Activated CD8-positive, alpha-beta memory T cell treated with anti-CD3 and anti-CD28 coated beads, Interleukin-2, amount 50 U/mL, for 48 hours (primary cell): Measurements from ENCODE around the gene THRAP3.
A peak's percentile ranks its signal among the peaks of the same experiment; 100 is the strongest.
"Not testable (repeated sequence)": the region's sequence is repeated elsewhere in the genome, so short reads cannot be mapped to it uniquely, and the experiment has no call there.

Source experiments
- DNase-seq: peaks from one replicate; pipeline ENCODE4 v3.0.0-alpha.2; 2020

Gene THRAP3

GRCh38 chr1:36208978-36209703 is 15.1 kb upstream of the THRAP3 start:
- DNase-seq, result no peak

DNA sequence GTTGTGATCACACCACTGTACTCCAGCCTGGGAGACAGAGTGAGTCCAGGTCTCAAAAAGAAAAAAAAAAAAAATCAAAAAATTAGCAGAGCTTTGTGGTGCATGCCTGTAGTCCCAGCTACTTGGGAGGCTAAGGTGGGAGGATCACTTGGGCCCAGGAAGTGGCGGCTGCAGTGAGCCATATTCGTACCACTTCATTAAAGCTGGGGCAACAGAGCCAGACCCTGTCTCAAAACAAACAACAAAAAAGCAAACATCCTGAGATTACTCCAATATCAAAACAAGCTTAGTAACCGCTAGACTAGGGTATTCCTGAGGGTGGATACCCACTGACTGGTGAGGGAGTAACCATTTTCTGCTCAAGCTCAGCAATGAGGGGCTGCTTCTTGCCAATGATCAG is 12.9 kb upstream of the THRAP3 start:
- DNase-seq, result no peak

DNA sequence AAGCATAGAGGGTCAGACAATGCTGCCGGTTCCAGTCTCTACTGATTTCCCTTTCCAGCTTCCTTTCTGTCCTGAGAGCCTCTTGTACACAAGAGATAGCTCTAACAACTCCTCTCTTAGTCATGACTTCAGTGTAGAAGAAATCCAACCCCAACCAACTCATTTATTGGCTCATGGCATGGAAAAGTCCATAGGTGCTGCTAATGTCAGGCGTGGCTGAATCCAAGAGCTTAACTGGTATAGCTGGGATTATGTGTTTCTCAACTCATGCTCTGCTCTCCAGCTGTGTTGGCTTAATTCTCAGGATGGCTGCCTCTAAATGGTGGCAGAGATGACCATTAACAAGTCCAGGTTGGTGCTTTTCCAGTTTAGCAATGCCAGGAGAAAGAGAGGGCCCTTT is 12.4 kb upstream of the THRAP3 start:
- DNase-seq, result no peak

DNA sequence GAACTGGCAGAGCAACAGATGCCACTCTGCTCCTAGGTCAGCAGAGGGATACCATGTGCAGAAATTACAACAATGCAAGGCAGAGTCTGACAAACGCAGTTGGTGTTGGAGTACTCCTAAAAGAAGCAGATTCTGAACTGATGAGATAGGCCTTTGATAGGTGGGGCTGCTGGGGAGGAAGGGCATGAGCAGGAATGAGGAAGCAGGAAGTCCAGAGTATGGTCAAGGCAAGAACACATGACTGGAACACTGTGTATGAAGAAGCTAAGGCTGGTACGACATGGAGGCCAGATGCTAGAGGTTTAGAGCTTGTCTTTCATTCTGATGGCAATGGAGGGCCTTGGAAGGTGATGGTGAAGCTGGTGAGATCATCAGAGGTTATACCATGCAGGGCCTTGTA is 11.5 kb upstream of the THRAP3 start:
- DNase-seq, result no peak

DNA sequence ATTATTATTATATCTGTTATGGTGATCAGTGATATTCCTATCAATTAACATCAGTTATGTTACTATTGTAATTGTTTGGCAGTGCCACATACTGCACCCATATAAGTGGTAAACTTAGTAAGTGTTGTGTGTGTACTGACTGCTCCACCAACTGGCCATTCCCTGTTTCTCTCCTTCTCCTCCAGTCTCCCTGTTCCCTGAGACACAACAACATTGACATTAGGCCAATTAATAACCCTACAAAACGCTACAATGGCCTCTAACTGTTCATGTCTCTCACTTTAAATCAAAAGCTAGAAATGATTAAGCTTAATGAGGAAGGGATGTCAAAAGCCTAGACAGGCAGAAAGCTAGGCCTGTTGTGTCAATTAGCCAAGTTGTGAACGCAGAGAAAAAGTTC is 6.6 kb upstream of the THRAP3 start:
- DNase-seq, result no peak

DNA sequence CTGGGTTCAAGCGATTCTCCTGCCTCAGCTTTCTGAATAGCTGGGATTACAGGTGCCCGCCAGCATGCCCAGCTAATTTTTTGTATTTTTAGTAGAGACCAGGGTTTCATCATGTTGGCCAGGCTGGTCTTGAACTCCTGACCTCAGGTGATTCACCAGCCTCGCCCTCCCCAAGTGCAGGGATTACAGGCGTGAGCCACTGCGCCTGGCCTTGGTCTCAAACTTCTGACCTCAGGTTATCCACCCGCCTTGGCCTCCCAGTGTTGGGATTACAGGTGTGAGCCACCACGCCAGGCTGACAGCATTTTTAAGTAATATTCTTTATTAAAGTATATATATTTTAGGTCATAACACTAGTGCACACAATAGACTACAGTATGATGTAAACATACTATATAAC is 2.3 kb upstream of the THRAP3 start:
- not testable (repeated sequence) for DNase-seq

GRCh38 chr1:36222481-36223380 is 1.5 kb upstream of the THRAP3 start:
- DNase-seq, result peak; percentile 59

GRCh38 chr1:36223381-36223995 is 755 bp upstream of the THRAP3 start:
- no peak for DNase-seq

GRCh38 chr1:36224537-36225282 is 467 bp downstream of the THRAP3 start:
- DNase-seq, result no peak

- DNase-seq, result no peak
Observed at GRCh38 chr1:36225283-36225899, 1.1 kb downstream of the THRAP3 start.

- not testable (repeated sequence) for DNase-seq
Observed at GRCh38 chr1:36230279-36230678, 6.0 kb downstream of the THRAP3 start.

DNA sequence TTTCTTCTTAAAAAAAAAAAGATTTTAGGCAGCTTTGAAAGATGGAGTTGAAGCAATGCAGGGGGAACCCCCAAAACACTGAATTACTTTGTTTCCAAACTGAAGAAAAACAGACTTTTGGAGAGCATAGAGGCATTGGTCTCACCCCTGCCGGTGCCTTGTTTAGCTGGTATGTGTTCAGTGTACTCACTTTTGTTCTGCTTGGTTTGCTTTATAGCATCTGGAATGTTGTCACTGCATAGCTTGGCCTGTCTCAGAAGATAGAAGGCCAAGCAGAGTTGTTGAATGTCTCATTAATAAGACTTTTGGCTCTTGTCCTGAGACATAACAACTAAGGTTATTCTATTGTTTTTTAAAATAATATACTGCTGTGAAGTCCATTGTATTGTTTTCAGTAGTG is 6.9 kb downstream of the THRAP3 start:
- no peak for DNase-seq

DNA sequence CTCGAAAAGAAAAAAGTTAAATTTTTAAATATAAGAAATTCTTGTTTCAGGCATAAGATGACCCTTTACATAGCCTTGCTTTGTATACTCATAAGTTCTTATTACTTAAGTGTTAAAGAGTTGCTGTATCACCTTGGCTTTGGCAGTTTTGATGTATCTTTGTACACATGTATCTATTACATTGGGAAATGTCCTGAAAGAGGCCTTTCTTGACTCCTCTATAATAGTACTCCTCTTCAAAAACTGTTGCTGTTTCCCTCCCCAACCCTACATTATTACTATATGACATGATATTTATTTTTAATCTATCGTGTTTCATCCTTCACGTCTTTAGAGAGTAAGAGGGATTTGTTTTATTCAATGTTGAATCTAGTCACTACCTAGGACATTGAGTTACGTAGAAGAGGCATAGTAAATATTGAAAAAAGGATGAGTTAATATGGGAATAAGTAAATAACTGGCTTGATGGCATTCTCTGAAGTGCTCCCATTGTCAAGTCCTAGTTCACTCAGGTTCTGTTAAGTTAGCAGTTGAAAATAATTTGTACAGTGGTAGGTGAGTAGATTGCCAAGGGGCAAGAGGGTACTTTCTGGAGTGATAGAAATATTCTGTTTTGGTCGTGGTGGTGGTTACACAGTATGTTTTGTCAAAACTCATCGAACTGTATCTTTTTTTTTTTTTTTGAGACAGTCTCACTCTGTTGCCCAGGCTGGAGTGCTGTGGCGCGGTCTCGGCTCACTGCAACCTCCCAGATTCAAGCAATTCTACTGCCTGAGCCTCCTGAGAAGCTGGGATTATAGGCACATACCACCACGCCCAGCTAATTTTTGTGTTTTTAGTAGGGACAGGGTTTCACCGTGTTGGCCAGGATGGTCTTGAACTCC is 8.2 kb downstream of the THRAP3 start:
- no peak for DNase-seq

GRCh38 chr1:36236302-36236701 is 12.1 kb downstream of the THRAP3 start:
- peak; percentile 22 for DNase-seq

DNA sequence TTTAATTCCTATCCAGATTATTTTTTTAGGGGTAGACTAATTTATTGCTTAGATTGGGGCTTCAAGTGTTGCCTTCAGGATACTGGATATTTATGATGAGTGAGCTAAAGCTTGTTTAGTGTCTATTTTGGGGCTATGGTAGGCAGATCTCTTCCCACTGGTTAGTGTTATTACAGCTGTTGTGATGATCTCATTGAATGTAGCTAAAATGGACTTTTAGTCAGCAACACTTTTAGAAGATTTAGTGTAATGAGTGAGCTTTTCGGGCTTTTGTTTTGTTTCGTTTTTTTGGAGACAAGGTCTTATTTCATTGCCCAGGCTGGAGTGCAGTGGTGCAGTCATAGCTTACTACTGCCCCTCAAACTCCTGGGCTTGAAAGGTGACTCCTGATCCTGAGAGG is 14.2 kb downstream of the THRAP3 start:
- no peak for DNase-seq

- no peak for DNase-seq
Observed at GRCh38 chr1:36239941-36240637, 15.8 kb downstream of the THRAP3 start.

DNA sequence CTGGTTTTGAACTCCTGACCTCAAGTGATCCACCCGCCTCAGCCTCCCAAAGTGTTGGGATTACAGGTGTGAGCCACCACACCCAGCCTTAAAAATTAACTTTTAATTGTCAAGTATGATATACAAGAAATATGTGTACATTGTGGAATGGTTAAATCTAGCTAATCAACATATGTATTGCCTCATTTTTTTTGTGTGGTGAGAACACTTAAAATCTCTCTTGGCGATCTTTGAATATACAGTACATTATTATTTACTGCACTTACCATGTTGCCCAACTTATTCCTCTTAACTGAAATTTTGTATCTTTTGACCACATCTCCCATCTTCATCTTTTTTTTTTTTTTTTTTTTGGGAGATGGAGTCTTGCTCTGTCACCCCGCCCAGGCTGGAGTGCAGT is 23.3 kb downstream of the THRAP3 start:
- DNase-seq, result no peak

DNA sequence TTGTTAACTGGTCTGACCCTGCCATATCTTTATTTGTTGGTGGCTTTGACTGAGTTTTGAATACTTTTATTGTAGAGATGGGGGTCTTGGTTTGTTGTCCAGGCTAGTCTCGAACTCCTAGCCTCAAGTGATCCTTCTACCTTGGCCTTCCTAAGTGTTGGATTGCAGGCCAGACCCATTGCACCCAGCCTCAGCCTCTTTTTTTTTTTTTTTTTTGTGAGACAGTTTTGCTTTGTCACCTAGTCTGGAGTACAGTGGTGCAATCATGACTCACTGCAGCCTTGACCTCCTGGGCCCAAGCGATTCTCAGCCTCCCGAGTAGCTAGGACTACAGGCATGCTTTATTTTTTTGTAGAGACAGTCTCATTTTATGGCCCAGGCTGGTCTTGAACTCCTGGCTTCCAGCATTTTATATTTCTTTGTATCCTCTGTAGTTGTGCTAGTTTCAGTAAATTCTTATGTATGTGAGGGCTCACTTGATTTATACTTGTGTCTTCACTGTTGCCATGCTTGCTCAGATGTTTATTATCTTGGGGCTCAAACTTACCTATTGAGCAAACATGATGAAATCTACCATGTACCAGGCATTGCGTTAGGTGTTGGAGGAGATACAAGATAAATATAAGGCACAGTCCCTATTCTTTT is 24.1 kb downstream of the THRAP3 start:
- DNase-seq, result no peak

DNA sequence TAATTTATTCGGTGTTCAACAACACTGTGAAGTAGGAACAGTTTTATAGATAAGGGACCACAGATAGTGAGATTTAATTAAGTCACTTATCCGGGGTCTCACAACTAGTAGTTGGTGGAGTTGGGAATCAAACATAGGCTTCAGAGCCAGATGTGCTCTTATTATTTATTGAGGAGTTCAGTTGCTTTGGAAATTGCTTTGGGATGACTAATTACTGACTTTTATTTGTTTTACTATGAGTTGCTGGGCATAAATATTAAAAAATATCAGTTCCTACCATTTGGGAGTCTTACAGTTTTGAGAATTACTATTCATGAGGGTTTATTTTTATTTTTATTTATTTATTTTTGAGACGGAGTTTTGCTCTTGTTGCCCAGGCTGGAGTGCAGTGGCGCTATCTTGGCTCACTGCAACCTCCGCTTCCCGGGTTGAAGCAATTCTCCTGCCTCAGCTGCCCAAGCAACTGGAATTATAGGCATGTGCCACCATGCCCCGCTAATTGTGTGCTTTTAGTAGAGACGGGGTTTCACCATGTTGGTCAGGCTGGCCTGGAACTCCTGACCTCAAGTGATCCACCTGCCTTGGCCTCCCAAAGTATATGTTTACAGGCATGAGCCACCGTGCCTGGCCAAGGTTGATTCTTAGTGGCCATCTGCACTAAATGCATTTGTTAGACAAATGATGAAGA is 27.7 kb downstream of the THRAP3 start:
- DNase-seq, result no peak

DNA sequence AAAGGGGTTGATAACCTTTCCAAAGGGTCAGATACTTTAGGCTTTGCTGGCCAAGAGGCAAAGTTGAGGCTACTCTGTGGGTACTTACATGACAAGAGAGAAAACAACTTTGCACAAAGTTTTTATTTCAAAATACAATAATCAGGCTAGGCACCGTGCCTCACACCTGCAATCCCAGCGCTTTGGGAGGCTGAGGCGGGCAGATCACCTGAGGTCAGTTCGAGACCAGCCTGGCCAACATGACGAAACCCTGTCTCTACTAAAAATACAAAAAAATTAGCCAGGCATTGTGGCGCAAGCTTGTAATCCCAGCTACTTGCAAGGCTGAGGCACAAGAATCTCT is 28.2 kb downstream of the THRAP3 start:
- DNase-seq, result not testable (repeated sequence)
